ENCODE measurements around the gene SCN3B.
A peak's percentile ranks its signal among the peaks of the same experiment; 100 is the strongest.
"Not testable (repeated sequence)": the region's sequence is repeated elsewhere in the genome, so short reads cannot be mapped to it uniquely, and the experiment has no call there.

Gene SCN3B

GRCh38 chr11:123654566-123655081 is at the start of gene SCN3B:
TSS of gene SCN3B (minus strand) at chr11:123654624. CDS start at chr11:123653801, 823 bp downstream.
- DNase-seq (ENCODE audit: low spot score): peak; percentile 88

- DNase-seq (ENCODE audit: low spot score): no peak
Measured at GRCh38 chr11:123702696-123703095, 48.3 kb upstream of the SCN3B start.

GRCh38 chr11:123702139-123702538 is 47.7 kb upstream of the SCN3B start:
- DNase-seq (ENCODE audit: low spot score): no peak

GRCh38 chr11:123700772-123701171 is 46.3 kb upstream of the SCN3B start:
- DNase-seq (ENCODE audit: low spot score): no peak

GRCh38 chr11:123698546-123699127 is 44.2 kb upstream of the SCN3B start:
- no peak for DNase-seq (ENCODE audit: low spot score)

GRCh38 chr11:123696183-123696582 is 41.8 kb upstream of the SCN3B start:
- no peak for DNase-seq (ENCODE audit: low spot score)

GRCh38 chr11:123695231-123695630 is 40.8 kb upstream of the SCN3B start:
- no peak for DNase-seq (ENCODE audit: low spot score)

GRCh38 chr11:123694551-123694950 is 40.1 kb upstream of the SCN3B start:
- DNase-seq (ENCODE audit: low spot score): no peak

GRCh38 chr11:123692961-123693360 is 38.5 kb upstream of the SCN3B start:
- DNase-seq (ENCODE audit: low spot score): no peak

- peak; percentile 41 for DNase-seq (ENCODE audit: low spot score)
Measured at GRCh38 chr11:123690485-123690884, 36.1 kb upstream of the SCN3B start.

GRCh38 chr11:123684601-123685000 is 30.2 kb upstream of the SCN3B start:
- DNase-seq (ENCODE audit: low spot score): no peak

- no peak for DNase-seq (ENCODE audit: low spot score)
Measured at GRCh38 chr11:123683428-123684170, 29.2 kb upstream of the SCN3B start.

- DNase-seq (ENCODE audit: low spot score): no peak
Measured at GRCh38 chr11:123682696-123683410, 28.4 kb upstream of the SCN3B start.

- DNase-seq (ENCODE audit: low spot score): no peak
Measured at GRCh38 chr11:123681030-123681429, 26.6 kb upstream of the SCN3B start.

- DNase-seq (ENCODE audit: low spot score): no peak
Measured at GRCh38 chr11:123678246-123678645, 23.8 kb upstream of the SCN3B start.

- no peak for DNase-seq (ENCODE audit: low spot score)
Measured at GRCh38 chr11:123677510-123677909, 23.1 kb upstream of the SCN3B start.

- no peak for DNase-seq (ENCODE audit: low spot score)
Measured at GRCh38 chr11:123674297-123674696, 19.9 kb upstream of the SCN3B start.

- no peak for DNase-seq (ENCODE audit: low spot score)
Measured at GRCh38 chr11:123672568-123672967, 18.1 kb upstream of the SCN3B start.

GRCh38 chr11:123671534-123671933 is 17.1 kb upstream of the SCN3B start:
- no peak for DNase-seq (ENCODE audit: low spot score)

GRCh38 chr11:123670081-123670480 is 15.7 kb upstream of the SCN3B start:
- no peak for DNase-seq (ENCODE audit: low spot score)

- DNase-seq (ENCODE audit: low spot score): no peak
Measured at GRCh38 chr11:123665306-123665705, 10.9 kb upstream of the SCN3B start.

- DNase-seq (ENCODE audit: low spot score): not testable (repeated sequence)
Measured at GRCh38 chr11:123659965-123660364, 5.5 kb upstream of the SCN3B start.

- DNase-seq (ENCODE audit: low spot score): no peak
Measured at GRCh38 chr11:123659311-123659710, 4.9 kb upstream of the SCN3B start.

Data from AG08396 (cell line).